ENCODE results near the gene TRPM4.
A peak's percentile ranks its signal among the peaks of the same experiment; 100 is the strongest.

DNA sequence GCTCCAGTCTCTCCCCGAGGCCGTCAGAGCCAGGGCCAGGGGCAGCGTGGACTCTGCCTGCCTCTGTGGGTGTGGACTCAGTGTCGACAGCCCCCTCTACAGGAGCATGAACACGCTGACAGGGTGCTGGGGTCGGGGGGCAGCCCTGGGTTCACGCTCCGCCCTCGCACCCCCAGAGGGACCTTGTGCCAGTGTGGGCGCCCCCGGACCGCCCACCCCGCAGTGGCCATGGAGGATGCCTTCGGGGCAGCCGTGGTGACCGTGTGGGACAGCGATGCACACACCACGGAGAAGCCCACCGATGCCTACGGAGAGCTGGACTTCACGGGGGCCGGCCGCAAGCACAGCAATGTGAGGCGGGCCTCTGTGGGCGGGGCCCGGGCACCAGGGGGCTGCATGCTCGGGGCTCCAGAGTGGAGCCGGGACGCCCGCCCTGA, 8.3 kb downstream of the TRPM4 start:
- TF ChIP-seq, protein P1, sequence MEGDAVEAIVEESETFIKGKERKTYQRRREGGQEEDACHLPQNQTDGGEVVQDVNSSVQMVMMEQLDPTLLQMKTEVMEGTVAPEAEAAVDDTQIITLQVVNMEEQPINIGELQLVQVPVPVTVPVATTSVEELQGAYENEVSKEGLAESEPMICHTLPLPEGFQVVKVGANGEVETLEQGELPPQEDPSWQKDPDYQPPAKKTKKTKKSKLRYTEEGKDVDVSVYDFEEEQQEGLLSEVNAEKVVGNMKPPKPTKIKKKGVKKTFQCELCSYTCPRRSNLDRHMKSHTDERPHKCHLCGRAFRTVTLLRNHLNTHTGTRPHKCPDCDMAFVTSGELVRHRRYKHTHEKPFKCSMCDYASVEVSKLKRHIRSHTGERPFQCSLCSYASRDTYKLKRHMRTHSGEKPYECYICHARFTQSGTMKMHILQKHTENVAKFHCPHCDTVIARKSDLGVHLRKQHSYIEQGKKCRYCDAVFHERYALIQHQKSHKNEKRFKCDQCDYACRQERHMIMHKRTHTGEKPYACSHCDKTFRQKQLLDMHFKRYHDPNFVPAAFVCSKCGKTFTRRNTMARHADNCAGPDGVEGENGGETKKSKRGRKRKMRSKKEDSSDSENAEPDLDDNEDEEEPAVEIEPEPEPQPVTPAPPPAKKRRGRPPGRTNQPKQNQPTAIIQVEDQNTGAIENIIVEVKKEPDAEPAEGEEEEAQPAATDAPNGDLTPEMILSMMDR (IDR thresholded peaks at IDR 0.05; ENCODE audit: extremely low read depth in 1 of 2, insufficient read depth in 1 of 2, low read depth in 1 of 2, low read length in 2 of 2): peak in 1 of 2 donors; percentile 18
- TF ChIP-seq FOS (IDR thresholded peaks at IDR 0.05; ENCODE audit: borderline replicate concordance, insufficient read depth, low read length) (no peak), GATA2 (IDR thresholded peaks at IDR 0.05; ENCODE audit: insufficient read depth, insufficient read length, low read depth, low read length) (no peak), EZH2 (IDR thresholded peaks at IDR 0.05; ENCODE audit: borderline replicate concordance, low read depth, low read length, severe bottlenecking) (no peak), POLR2A (IDR thresholded peaks at IDR 0.05; ENCODE audit: low read depth, low read length) (no peak), JUN (IDR thresholded peaks at IDR 0.05; ENCODE audit: borderline replicate concordance, insufficient read depth, insufficient read length, low read depth) (no peak), POLR2AphosphoS5 (IDR thresholded peaks at IDR 0.05; ENCODE audit: insufficient read depth, low read depth, low read length) (no peak), MYC (IDR thresholded peaks at IDR 0.05; ENCODE audit: low read depth, low read length) (no peak)
- TF ChIP-seq, protein P2, sequence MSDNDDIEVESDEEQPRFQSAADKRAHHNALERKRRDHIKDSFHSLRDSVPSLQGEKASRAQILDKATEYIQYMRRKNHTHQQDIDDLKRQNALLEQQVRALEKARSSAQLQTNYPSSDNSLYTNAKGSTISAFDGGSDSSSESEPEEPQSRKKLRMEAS (IDR thresholded peaks at IDR 0.05; ENCODE audit: insufficient read depth, insufficient read length): no peak

Data from endothelial cell of umbilical vein (primary cell).